Breast epithelium (tissue), 4 donors: ENCODE results near the gene TNIP2. TPM values are rescaled to one million over a fixed set of nuclear protein-coding genes. Genes with fewer than 3 reads are reported as not detected.
A peak's percentile ranks its signal among the peaks of the same experiment; 100 is the strongest.

Experiments
- DNase-seq, 2 donors: peaks; one replicate each; pipeline ENCODE4 v3.0.0-alpha.2; 2019; ENCODE audit warnings: low spot score in 2 of 2
- H3K27ac ChIP-seq, 2 donors: fragments of 200-600 bp; sonication (generic) in 1 of 2; one replicate each; pipeline ENCODE4 v1.5.1; 2016 to 2019; ENCODE audit warnings: mild to moderate bottlenecking in 1 of 2
- H3K27me3 ChIP-seq, 2 donors: fragments of 200-600 bp; sonication (generic) in 1 of 2; one replicate each; pipeline versions ENCODE4 v1.5.1 to v1.6.0; 2017 to 2019; ENCODE audit warnings: control low read depth in 1 of 2, mild to moderate bottlenecking in 1 of 2
- H3K36me3 ChIP-seq: fragments of 200-600 bp; one replicate; pipeline ENCODE4 v1.5.1; 2019
- H3K4me1 ChIP-seq, 2 donors: fragments of 200-600 bp; sonication (generic); one replicate each; pipeline ENCODE4 v1.5.1; 2016 to 2019; ENCODE audit warnings: control low read depth in 1 of 2
- H3K4me3 ChIP-seq, 3 donors: fragments of 200-600 bp; sonication (generic); 1 replicate in 2 of 3; 2 replicates in 1 of 3; pipeline ENCODE4 v1.5.1; 2016 to 2019; ENCODE audit warnings: mild to moderate bottlenecking in 3 of 3, moderate library complexity in 2 of 3
- H3K9me3 ChIP-seq, 2 donors: fragments of 200-600 bp; sonication (generic) in 1 of 2; one replicate each; pipeline ENCODE4 v1.5.1; 2016 to 2019; ENCODE audit warnings: control low read depth in 1 of 2
- POLR2A ChIP-seq: fragments of 450-650 bp; IDR thresholded peaks from one replicate; pipeline ENCODE4 v1.6.1; 2016; ENCODE audit warnings: antibody characterized with exemption, mild to moderate bottlenecking, moderate library complexity
- POLR2AphosphoS5 ChIP-seq, 3 donors: sonication (generic); formaldehyde crosslinking; IDR thresholded peaks; one replicate each; pipeline ENCODE4 v1.6.1; 2017; ENCODE audit warnings: antibody characterized with exemption in 3 of 3
- intact Hi-C: fragments of 100-400 bp; cut with DNase I; formaldehyde crosslinking; loops from one replicate; pipeline ENCODE4 v1.15.1; 2023; ENCODE audit warnings: low total_unique reads
- total RNA-seq, 3 donors: library from RNA; depleted of rRNA; stranded (reverse); fragments of >200 nt; gene quantifications; one replicate each; pipeline ENCODE4 v1.1.0, GENCODE V29; 2016
- TF ChIP-seq, protein P1 (sequence below), 3 donors: fragments of 450-650 bp; IDR thresholded peaks; one replicate each; pipeline ENCODE4 v1.5.1; 2016 to 2017; ENCODE audit warnings: antibody characterized with exemption in 3 of 3, mild to moderate bottlenecking in 3 of 3, moderate library complexity in 3 of 3

TNIP2 gene
- total RNA-seq, 3 donors from 2014 or later, result 46.4 to 73.4 (median 64.2) TPM

GRCh38 chr4:2733001-2733843, 22.9 kb downstream of the TNIP2 start:
- Histone ChIP-seq H3K36me3 (no peaks in the 10 kb centered on the region), H3K4me3 (no peak overlapping the region), H3K27me3 (no peaks in the 10 kb centered on the region), H3K27ac (no peak overlapping the region), H3K9me3 (no peaks in the 10 kb centered on the region), H3K4me1 (peaks cover 0 to 4% of the 10 kb centered on the region in 2 donors)
- no peak for DNase-seq
- no peak for TF ChIP-seq POLR2AphosphoS5 (IDR thresholded peaks at IDR 0.05)
- no peak for TF ChIP-seq POLR2A
- TF ChIP-seq, protein P1, sequence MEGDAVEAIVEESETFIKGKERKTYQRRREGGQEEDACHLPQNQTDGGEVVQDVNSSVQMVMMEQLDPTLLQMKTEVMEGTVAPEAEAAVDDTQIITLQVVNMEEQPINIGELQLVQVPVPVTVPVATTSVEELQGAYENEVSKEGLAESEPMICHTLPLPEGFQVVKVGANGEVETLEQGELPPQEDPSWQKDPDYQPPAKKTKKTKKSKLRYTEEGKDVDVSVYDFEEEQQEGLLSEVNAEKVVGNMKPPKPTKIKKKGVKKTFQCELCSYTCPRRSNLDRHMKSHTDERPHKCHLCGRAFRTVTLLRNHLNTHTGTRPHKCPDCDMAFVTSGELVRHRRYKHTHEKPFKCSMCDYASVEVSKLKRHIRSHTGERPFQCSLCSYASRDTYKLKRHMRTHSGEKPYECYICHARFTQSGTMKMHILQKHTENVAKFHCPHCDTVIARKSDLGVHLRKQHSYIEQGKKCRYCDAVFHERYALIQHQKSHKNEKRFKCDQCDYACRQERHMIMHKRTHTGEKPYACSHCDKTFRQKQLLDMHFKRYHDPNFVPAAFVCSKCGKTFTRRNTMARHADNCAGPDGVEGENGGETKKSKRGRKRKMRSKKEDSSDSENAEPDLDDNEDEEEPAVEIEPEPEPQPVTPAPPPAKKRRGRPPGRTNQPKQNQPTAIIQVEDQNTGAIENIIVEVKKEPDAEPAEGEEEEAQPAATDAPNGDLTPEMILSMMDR (IDR thresholded peaks at IDR 0.05), result no peak
- intact Hi-C loops, result no loop called here

GRCh38 chr4:2732526-2732925, 23.6 kb downstream of the TNIP2 start:
- Histone ChIP-seq H3K4me1 (peaks cover 0 to 4% of the 10 kb centered on the region in 2 donors), H3K36me3 (no peaks in the 10 kb centered on the region), H3K9me3 (no peaks in the 10 kb centered on the region), H3K4me3 (no peak overlapping the region), H3K27me3 (no peaks in the 10 kb centered on the region), H3K27ac (no peak overlapping the region)
- DNase-seq, result no peak
- intact Hi-C loops, result no loop called here
- TF ChIP-seq, protein P1 (IDR thresholded peaks at IDR 0.05), result no peak
- no peak for TF ChIP-seq POLR2AphosphoS5 (IDR thresholded peaks at IDR 0.05)
- TF ChIP-seq POLR2A, result no peak

DNA sequence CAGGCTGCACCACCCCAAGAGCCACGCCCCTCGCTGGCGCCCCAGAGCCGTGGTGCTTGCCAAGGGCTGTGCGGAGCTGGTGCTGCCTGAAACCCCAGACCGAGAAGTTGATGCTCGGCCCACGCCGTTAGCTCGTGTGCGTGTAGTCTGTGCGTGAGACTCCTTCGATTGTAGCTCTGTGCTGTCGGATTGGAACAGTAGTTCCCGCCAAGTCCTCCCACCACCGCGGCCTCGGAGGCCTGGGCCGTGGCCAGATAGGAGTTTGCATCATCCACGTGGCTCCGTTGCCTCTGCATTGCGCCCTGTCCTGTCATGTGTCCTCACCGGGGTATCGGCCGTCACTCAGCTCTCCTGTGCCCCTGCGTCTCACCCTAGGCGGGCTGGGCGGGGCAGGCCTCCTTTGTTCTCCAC, 24.2 kb downstream of the TNIP2 start:
- Histone ChIP-seq H3K4me1 (peaks cover 0 to 4% of the 10 kb centered on the region in 2 donors), H3K27ac (peak overlapping the region in 1 of 2 donors; percentile 5), H3K36me3 (no peaks in the 10 kb centered on the region), H3K9me3 (no peaks in the 10 kb centered on the region), H3K4me3 (no peak overlapping the region), H3K27me3 (no peaks in the 10 kb centered on the region)
- intact Hi-C loops, result no loop called here
- TF ChIP-seq, protein P1 (IDR thresholded peaks at IDR 0.05), result no peak
- TF ChIP-seq POLR2AphosphoS5 (IDR thresholded peaks at IDR 0.05) (peak in 1 of 3 donors; percentile 16), POLR2A (no peak)
- no peak for DNase-seq

- Histone ChIP-seq H3K9me3 (no peaks in the 10 kb centered on the region), H3K4me3 (no peak overlapping the region), H3K4me1 (peaks cover 0 to 4% of the 10 kb centered on the region in 2 donors), H3K27ac (no peak overlapping the region), H3K36me3 (no peaks in the 10 kb centered on the region), H3K27me3 (no peaks in the 10 kb centered on the region)
- no peak for TF ChIP-seq POLR2A
- DNase-seq, result no peak
- intact Hi-C loops, result no loop called here
These were observed 26.6 kb downstream of the TNIP2 start for GRCh38 chr4:2729533-2729875.

GRCh38 chr4:2728806-2729532, 27.2 kb downstream of the TNIP2 start:
- H3K9me3 ChIP-seq, result no peaks in the 10 kb centered on the region
- no peaks in the 10 kb centered on the region for H3K36me3 ChIP-seq
- DNase-seq, result no peak
- no peak overlapping the region for H3K4me3 ChIP-seq
- H3K27ac ChIP-seq, result no peak overlapping the region
- H3K4me1 ChIP-seq, result peaks cover 0 to 4% of the 10 kb centered on the region in 2 donors
- no peaks in the 10 kb centered on the region for H3K27me3 ChIP-seq
- intact Hi-C loops, result no loop called here
- TF ChIP-seq, protein P1 (IDR thresholded peaks at IDR 0.05), result no peak
- TF ChIP-seq POLR2AphosphoS5 (IDR thresholded peaks at IDR 0.05), result no peak
- no peak for TF ChIP-seq POLR2A
